Upper lobe of left lung (tissue), 4 donors: ENCODE measurements around the gene PRDM16.

Experiments used
- EP300 ChIP-seq, 4 donors: sonication (generic); formaldehyde crosslinking; IDR thresholded peaks; one replicate each; pipeline ENCODE4 v1.5.1; 2017; ENCODE audit warnings: antibody characterized with exemption in 4 of 4, control low read depth in 2 of 4
- POLR2A ChIP-seq, 4 donors: fragments of 450-650 bp; IDR thresholded peaks; one replicate each; pipeline ENCODE4 v1.5.1; 2016 to 2017; ENCODE audit warnings: antibody characterized with exemption in 4 of 4, mild to moderate bottlenecking in 2 of 4
- POLR2AphosphoS5 ChIP-seq, 2 donors: sonication (generic); formaldehyde crosslinking; IDR thresholded peaks; one replicate each; pipeline ENCODE4 v1.5.1; 2017; ENCODE audit warnings: antibody characterized with exemption in 2 of 2
- TF ChIP-seq, protein P1 (sequence below), 6 experiments: fragments of 450-650 bp in 4 of 6; fragments of 200-600 bp in 2 of 6; sonication (generic) in 2 of 6; IDR thresholded peaks; one replicate each; pipeline ENCODE4 v1.5.1; 2016 to 2019; ENCODE audit warnings: antibody characterized with exemption in 6 of 6

DNA sequence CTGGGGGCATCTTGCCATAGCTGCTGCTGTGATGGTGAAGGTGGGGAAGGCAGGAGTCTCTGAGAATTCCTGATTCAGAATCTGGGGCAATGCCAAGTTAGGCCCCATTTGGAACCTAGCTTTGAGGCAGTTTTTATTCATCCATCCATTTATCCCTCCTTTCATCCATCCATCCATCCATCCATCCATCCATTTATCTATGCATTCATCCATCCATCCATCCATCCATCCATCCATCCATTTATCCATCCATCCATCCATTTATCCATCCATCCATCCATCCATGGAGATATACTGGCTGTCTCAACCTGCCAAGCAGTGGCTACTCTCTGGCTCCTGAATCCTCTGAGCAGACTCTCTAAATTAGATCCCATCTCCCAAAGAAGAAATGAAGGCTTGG lies 83.1 kb downstream of the PRDM16 start:
- TF ChIP-seq EP300 (IDR thresholded peaks at IDR 0.05): no peak
- TF ChIP-seq, protein P1, sequence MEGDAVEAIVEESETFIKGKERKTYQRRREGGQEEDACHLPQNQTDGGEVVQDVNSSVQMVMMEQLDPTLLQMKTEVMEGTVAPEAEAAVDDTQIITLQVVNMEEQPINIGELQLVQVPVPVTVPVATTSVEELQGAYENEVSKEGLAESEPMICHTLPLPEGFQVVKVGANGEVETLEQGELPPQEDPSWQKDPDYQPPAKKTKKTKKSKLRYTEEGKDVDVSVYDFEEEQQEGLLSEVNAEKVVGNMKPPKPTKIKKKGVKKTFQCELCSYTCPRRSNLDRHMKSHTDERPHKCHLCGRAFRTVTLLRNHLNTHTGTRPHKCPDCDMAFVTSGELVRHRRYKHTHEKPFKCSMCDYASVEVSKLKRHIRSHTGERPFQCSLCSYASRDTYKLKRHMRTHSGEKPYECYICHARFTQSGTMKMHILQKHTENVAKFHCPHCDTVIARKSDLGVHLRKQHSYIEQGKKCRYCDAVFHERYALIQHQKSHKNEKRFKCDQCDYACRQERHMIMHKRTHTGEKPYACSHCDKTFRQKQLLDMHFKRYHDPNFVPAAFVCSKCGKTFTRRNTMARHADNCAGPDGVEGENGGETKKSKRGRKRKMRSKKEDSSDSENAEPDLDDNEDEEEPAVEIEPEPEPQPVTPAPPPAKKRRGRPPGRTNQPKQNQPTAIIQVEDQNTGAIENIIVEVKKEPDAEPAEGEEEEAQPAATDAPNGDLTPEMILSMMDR (IDR thresholded peaks at IDR 0.05): no peak
- no peak for TF ChIP-seq POLR2A (IDR thresholded peaks at IDR 0.05)
- no peak for TF ChIP-seq POLR2AphosphoS5 (IDR thresholded peaks at IDR 0.05)
